Activated naive CD4-positive, alpha-beta T cell treated with anti-CD3 and anti-CD28 coated beads, Interleukin-2, amount 50 U/mL, for 72 hours (primary cell): ENCODE measurements around the gene TRMT2A. TPM values are rescaled to one million over a fixed set of nuclear protein-coding genes. Genes with fewer than 3 reads are reported as not detected.

Experiments used
- ATAC-seq, 2 donors: fragments of 150-1000 bp; cut with Tn5 transposase; 2 replicates each; pipeline ENCODE4 v1.10.0; 2021; ENCODE audit warnings: mild to moderate bottlenecking in 2 of 2, moderate library complexity in 2 of 2
- DNase-seq, 2 donors: peaks; one replicate each; pipeline ENCODE4 v3.0.0; 2021 to 2022; ENCODE audit warnings: low spot score in 2 of 2
- H3K27ac Mint-ChIP-seq, 2 donors: one replicate each; pipeline ENCODE4 v1.8.0; 2022; ENCODE audit warnings: mild to moderate bottlenecking in 2 of 2, mixed read lengths in 2 of 2
- H3K36me3 Mint-ChIP-seq, 2 donors: one replicate each; pipeline ENCODE4 v1.8.0; 2022; ENCODE audit warnings: mixed read lengths in 2 of 2
- H3K9me3 Mint-ChIP-seq, 2 donors: one replicate each; pipeline ENCODE4 v1.8.0; 2022; ENCODE audit warnings: mixed read lengths in 2 of 2
- total RNA-seq, 2 donors: library from RNA; stranded (reverse); gene quantifications; one replicate each; pipeline ENCODE4 v1.2.3, GENCODE V29; 2022

Gene TRMT2A
- total RNA-seq, 2 donors from 2014 or later: 79.9 to 93.9 TPM

- Mint-ChIP-seq H3K36me3 (peaks cover 46 to 48% of the 10 kb centered on the region in 2 donors), H3K9me3 (no peaks in the 10 kb centered on the region), H3K27ac (peak within 1 kb of the TSS; percentile 93 to 97)
- no peak for DNase-seq
- ATAC-seq: no peak
These were observed 1.2 kb downstream of the TRMT2A start, which contains the start of gene RANBP1 for GRCh38 chr22:20115691-20116375. Gene RANBP1, plus strand, starts transcription at chr22:20116104. Its CDS starts 81 bp downstream, at chr22:20116185.

- DNase-seq (no peak), ATAC-seq (no peak)
- peak overlapping the region; percentile 93 to 95 for H3K27ac Mint-ChIP-seq
- H3K9me3 Mint-ChIP-seq: no peaks in the 10 kb centered on the region
- peaks cover 35 to 41% of the 10 kb centered on the region in 2 donors for H3K36me3 Mint-ChIP-seq
These were observed 2.2 kb downstream of the TRMT2A start for GRCh38 chr22:20114506-20115475.

- DNase-seq: no peak
- peaks cover 25 to 31% of the 10 kb centered on the region in 2 donors for H3K36me3 Mint-ChIP-seq
- ATAC-seq: no peak
- no peaks in the 10 kb centered on the region for H3K9me3 Mint-ChIP-seq
- H3K27ac Mint-ChIP-seq: peak overlapping the region; percentile 88 to 93
These were observed 3.3 kb downstream of the TRMT2A start for GRCh38 chr22:20113551-20114310.

- peaks cover 16 to 23% of the 10 kb centered on the region in 2 donors for H3K36me3 Mint-ChIP-seq
- ATAC-seq: no peak
These were observed 4.2 kb downstream of the TRMT2A start for GRCh38 chr22:20112623-20113511.

GRCh38 chr22:20111689-20112622 is 5.1 kb downstream of the TRMT2A start:
- Mint-ChIP-seq H3K36me3 (peaks cover 16 to 21% of the 10 kb centered on the region in 2 donors), H3K27ac (peak overlapping the region; percentile 93 to 97), H3K9me3 (no peaks in the 10 kb centered on the region)
- ATAC-seq (no peak), DNase-seq (no peak)

More at GRCh38 chr22:20112623-20113511, 4.2 kb downstream of the TRMT2A start:
- Mint-ChIP-seq H3K27ac (peak overlapping the region; percentile 93 to 97), H3K9me3 (no peaks in the 10 kb centered on the region)
- no peak for DNase-seq

- peaks cover 9 to 15% of the 10 kb centered on the region in 2 donors for H3K36me3 Mint-ChIP-seq
- H3K27ac Mint-ChIP-seq: peak overlapping the region; percentile 65 to 93
- no peaks in the 10 kb centered on the region for H3K9me3 Mint-ChIP-seq
- peak; percentile 60 to 73 for ATAC-seq
- peak in 1 of 2 donors; percentile 45 for DNase-seq
These were observed 5.9 kb downstream of the TRMT2A start for GRCh38 chr22:20111045-20111688.

- DNase-seq: no peak
- Mint-ChIP-seq H3K27ac (peak overlapping the region in 1 of 2 donors; percentile 93), H3K9me3 (no peaks in the 10 kb centered on the region), H3K36me3 (peaks cover 6 to 14% of the 10 kb centered on the region in 2 donors)
- no peak for ATAC-seq
These were observed 6.6 kb downstream of the TRMT2A start for GRCh38 chr22:20110359-20110985.

- no peak for ATAC-seq
- H3K27ac Mint-ChIP-seq: peak overlapping the region; percentile 81 to 93
- no peaks in the 10 kb centered on the region for H3K9me3 Mint-ChIP-seq
- peaks cover 6 to 8% of the 10 kb centered on the region in 2 donors for H3K36me3 Mint-ChIP-seq
- DNase-seq: no peak
These were observed 7.3 kb downstream of the TRMT2A start for GRCh38 chr22:20109411-20110358.

- peak overlapping the region; percentile 34 to 55 for H3K27ac Mint-ChIP-seq
- no peak for DNase-seq
- peaks cover 0 to under 1% of the 10 kb centered on the region in 2 donors for H3K36me3 Mint-ChIP-seq
These were observed 8.2 kb downstream of the TRMT2A start for GRCh38 chr22:20108757-20109230.

GRCh38 chr22:20107951-20108756 is 8.9 kb downstream of the TRMT2A start:
- DNase-seq (no peak), ATAC-seq (no peak)
- Mint-ChIP-seq H3K9me3 (no peaks in the 10 kb centered on the region), H3K27ac (peak overlapping the region; percentile 37 to 93), H3K36me3 (no peaks in the 10 kb centered on the region)

More at GRCh38 chr22:20108757-20109230, 8.2 kb downstream of the TRMT2A start:
- no peak for ATAC-seq
- no peaks in the 10 kb centered on the region for H3K9me3 Mint-ChIP-seq

- ATAC-seq: no peak
- Mint-ChIP-seq H3K9me3 (no peaks in the 10 kb centered on the region), H3K27ac (peak overlapping the region; percentile 37 to 93), H3K36me3 (peaks cover 0 to under 1% of the 10 kb centered on the region in 2 donors)
- no peak for DNase-seq
These were observed 9.5 kb downstream of the TRMT2A start for GRCh38 chr22:20107471-20107901.

GRCh38 chr22:20106849-20107237 is 10.2 kb downstream of the TRMT2A start:
- Mint-ChIP-seq H3K27ac (peak overlapping the region in 1 of 2 donors; percentile 37), H3K36me3 (peaks cover 6% of the 10 kb centered on the region in 2 donors), H3K9me3 (no peaks in the 10 kb centered on the region)
- ATAC-seq: no peak
- DNase-seq: no peak
